Middle frontal gyrus (tissue), 1 donor: ENCODE data around the gene TTLL13.

ENCODE experiments used
- DNase-seq: peaks from one replicate; pipeline ENCODE4 v3.0.0-alpha.2; 2015; ENCODE audit warnings: low spot score; ENCODE audit errors: extremely low spot score

Gene TTLL13

DNA sequence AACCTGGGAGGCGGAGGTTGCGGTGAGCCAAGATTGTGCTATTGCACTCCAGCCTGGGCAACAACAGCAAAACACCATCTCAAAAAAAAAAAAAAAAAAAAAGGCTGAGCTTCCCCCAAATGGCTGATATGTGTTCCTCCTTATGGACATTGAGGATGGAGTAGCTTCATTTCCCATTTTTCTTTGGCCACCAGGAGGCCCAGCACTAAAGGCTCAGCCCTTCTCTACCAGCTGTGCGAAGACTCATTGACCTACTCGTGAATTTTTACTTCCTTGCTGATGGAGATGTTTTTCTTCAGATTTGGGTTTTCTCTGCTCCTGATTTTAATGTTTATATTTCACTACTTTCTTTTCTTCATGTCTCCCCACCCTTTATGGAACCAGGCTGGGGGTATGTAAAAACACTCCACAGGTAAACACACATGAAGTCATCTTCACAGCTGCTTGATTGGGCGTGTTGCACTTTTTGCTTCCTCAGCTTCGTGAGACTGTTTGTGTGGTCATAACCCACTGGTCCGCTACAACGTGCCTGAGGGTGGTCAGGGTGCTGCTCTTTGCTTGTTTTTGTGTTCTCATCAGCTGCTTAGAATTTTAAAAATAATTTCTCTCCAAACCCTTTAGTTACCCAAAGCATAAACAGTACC, 34.7 kb upstream of the TTLL13 start:
- no peak for DNase-seq

DNA sequence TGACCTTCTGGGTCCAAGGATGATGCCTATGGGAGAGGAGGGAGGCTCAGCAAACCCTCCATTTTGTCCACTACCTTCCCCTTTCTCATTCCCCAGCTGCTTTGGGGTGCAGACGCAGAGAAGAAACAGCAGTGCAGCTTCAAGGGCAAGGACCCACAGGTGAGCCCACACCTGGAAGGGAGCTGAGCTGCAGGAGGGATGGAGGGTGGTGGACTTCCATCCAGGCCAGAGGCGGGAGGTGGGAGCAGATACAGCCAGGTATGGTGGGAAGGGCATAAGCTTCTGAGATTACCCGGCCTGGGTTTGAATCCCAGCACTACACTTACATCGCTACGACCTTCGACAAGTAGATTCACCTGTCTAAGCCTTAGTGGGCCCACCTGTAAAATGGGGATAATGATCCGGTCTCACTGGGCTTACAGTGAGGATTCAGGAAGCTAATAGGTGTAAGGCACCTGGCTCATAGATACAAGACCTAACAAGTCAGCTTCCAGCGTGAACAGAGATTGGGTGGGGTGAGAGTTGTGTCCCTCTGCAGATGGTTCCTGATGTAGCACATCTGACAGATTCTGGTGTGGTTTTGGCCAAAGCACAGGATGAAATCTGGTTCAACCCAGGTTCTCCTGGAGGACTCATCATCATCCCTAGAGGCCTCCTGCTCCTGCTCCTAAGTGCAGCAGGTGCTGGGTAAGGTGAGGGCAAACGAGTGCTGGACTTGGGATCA, 31.5 kb upstream of the TTLL13 start:
- DNase-seq, result no peak

DNA sequence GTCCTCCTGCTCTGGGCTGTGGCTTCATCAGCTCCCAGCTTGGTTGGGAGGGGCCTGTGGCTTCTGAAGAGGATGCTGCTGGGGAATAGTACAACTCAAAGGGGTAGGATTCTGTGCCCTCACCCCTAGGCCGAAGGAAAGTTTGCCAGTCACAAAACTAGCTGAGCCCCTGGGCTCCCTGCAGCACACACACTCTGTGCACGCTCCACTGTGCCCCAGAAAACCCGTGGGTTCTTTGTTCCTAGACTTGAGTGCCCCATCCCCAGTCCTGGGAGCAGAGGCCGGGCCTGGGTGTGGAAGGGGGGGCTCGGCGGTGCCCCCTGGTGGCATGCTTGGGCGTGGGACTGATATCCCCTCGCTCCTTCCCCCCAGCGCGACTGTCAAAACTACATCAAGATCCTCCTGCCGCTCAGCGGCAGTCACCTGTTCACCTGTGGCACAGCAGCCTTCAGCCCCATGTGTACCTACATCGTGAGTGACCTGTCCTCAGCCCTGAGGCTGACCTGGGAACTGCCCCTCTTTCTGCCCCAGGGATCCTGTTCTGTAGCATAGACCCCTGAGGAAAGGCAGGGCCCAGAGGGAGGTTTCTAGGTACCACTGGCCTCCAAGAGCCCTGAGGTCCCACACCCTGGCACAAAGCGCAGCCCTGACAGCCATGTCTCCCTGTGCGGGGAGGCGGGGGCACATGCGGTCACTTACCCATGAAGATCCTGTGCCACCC, 29.8 kb upstream of the TTLL13 start:
- DNase-seq, result no peak

DNA sequence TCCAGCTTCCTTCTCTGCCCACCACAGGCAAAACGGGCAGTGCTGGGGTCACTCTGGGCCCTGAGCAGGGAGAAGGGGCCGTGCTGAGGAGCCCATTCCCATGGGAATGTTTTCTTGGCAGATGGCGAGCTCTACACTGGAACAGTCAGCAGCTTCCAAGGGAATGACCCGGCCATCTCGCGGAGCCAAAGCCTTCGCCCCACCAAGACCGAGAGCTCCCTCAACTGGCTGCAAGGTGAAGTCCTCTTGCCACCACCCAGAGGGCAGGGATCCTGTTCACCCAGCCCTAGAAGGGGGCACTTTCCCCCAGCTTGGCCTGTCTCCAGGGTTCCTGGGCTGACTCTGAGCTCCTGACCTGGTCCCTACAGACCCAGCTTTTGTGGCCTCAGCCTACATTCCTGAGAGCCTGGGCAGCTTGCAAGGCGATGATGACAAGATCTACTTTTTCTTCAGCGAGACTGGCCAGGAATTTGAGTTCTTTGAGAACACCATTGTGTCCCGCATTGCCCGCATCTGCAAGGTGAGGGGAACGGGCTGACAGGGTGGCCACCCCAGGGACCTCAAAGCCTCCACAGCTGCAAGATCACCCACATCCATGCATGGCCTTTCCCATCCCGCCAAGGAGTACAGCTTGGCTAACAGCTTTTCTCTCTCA, 28.0 kb upstream of the TTLL13 start:
- peak; percentile 51 for DNase-seq

DNA sequence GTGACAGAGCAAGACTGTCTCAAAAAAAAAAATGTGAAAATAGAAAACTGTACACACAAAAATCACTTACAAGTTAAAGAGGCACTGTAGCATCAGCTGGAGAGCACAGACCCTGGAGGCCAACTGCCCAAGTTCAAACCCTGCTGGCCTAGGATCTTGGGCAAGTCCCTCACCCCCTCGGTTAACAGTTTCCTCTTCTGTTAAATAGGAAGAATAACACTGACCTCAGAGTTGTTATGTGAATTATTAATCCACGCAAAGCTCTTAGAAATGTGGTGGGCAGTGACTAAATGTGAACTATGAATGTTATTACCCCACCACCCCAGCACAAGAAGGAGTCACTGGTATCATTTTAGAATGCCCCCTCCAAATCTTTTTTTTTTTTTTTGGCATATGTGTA, 26.8 kb upstream of the TTLL13 start:
- no peak for DNase-seq

DNA sequence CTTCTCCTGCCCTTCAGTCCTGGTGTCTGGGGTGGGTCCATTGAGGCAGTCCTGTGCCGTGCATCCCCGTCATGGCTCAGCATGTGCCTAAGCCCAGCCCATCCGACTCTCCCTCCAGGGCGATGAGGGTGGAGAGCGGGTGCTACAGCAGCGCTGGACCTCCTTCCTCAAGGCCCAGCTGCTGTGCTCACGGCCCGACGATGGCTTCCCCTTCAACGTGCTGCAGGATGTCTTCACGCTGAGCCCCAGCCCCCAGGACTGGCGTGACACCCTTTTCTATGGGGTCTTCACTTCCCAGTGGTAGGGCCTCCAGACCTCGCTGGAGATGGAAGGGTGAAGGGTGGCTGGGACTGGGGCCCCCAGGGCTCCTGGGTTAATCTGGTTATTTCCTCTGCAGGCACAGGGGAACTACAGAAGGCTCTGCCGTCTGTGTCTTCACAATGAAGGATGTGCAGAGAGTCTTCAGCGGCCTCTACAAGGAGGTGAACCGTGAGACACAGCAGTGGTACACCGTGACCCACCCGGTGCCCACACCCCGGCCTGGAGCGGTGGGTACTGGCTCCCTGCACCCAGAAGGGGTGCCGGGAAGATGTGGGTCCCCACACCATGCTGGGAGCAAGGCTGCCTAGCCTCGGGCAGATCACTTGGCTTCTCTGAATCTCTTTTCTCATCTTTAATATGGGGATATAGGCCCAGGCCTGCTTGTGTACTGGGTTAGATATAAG, 25.8 kb upstream of the TTLL13 start:
- DNase-seq, result no peak

DNA sequence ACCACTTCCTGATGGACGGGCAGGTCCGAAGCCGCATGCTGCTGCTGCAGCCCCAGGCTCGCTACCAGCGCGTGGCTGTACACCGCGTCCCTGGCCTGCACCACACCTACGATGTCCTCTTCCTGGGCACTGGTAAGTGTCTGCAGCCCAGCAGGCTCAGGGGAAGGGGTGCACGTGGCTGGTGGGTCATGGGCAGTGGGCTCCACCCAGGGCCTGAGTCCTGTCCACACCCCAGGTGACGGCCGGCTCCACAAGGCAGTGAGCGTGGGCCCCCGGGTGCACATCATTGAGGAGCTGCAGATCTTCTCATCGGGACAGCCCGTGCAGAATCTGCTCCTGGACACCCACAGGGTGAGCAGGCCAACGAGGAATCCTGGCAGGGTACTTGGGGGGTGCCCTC, 24.3 kb upstream of the TTLL13 start:
- DNase-seq, result no peak

DNA sequence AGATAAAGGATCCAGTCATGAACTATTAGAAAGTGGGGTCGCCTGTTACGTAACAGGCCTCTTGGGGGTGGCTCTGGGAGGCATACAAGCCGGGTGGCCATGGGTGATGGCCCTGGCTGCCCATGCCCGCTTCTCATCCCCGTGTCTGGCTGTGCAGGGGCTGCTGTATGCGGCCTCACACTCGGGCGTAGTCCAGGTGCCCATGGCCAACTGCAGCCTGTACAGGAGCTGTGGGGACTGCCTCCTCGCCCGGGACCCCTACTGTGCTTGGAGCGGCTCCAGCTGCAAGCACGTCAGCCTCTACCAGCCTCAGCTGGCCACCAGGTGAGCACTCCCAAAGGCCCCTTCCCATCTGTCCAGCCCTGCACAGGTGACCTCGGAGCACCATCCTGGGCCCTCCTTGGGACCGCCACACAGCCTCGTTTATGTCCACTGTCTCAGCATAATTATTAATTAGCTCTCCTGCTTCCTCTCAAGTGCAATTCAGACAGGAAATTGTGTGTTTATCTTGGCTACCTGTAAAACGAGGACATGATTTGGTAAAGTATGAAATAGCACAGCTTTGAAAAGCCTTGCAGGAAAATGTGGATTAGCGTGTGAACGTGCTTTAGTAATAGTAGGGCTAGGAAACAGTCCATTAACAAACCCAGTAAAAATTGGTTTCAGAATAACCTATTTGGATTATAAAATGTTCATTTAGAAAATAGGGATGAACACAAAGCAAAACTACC, 23.7 kb upstream of the TTLL13 start:
- DNase-seq, result no peak

DNA sequence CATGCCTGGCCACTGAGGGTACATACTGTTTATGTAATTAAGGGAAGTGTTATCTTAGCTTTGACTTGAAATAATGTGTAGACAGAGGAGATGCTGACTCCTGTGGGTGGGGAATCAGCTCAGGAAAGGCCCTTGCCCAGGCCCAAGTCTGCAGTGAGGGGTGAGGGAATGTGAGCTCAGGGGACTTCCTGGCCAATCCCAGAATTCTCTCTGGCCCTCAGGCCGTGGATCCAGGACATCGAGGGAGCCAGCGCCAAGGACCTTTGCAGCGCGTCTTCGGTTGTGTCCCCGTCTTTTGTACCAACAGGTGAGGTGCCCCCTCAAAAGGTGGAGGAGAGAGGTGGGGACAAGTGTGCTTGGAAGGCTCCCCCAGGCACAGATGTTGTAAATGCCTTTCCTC, 22.0 kb upstream of the TTLL13 start:
- no peak for DNase-seq

DNA sequence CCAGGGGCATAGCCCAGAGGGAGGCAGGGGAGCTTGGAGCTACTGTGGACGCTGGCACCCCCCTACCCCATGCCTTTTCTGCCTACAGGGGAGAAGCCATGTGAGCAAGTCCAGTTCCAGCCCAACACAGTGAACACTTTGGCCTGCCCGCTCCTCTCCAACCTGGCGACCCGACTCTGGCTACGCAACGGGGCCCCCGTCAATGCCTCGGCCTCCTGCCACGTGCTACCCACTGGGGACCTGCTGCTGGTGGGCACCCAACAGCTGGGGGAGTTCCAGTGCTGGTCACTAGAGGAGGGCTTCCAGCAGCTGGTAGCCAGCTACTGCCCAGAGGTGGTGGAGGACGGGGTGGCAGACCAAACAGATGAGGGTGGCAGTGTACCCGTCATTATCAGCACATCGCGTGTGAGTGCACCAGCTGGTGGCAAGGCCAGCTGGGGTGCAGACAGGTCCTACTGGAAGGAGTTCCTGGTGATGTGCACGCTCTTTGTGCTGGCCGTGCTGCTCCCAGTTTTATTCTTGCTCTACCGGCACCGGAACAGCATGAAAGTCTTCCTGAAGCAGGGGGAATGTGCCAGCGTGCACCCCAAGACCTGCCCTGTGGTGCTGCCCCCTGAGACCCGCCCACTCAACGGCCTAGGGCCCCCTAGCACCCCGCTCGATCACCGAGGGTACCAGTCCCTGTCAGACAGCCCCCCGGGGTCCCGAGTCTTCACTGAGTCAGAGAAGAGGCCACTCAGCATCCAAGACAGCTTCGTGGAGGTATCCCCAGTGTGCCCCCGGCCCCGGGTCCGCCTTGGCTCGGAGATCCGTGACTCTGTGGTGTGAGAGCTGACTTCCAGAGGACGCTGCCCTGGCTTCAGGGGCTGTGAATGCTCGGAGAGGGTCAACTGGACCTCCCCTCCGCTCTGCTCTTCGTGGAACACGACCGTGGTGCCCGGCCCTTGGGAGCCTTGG, 21.3 kb upstream of the TTLL13 start:
- DNase-seq, result no peak

DNA sequence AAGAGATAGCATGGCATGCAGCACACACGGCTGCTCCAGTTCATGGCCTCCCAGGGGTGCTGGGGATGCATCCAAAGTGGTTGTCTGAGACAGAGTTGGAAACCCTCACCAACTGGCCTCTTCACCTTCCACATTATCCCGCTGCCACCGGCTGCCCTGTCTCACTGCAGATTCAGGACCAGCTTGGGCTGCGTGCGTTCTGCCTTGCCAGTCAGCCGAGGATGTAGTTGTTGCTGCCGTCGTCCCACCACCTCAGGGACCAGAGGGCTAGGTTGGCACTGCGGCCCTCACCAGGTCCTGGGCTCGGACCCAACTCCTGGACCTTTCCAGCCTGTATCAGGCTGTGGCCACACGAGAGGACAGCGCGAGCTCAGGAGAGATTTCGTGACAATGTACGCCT, 20.4 kb upstream of the TTLL13 start:
- DNase-seq, result no peak

DNA sequence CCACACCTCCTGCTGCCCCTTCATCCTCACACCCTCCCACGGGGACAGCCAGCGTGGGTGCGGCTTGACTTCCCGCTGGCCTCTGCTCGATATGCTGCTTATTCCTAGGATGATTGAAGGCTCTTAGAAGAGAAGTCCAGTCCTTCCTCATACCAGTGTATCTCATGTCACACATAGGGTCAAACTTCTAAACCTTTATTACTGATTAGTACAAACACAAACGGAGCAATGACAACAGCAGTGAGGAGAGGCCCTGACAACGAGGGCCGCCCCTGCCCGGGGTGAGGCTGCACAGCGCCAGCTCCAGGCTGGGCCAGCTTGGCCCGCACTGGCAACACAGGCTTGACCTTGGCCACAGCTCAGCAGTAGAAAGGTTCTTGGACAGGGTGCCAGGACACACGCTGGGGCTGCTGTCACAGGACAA, 19.3 kb upstream of the TTLL13 start:
- no peak for DNase-seq

DNA sequence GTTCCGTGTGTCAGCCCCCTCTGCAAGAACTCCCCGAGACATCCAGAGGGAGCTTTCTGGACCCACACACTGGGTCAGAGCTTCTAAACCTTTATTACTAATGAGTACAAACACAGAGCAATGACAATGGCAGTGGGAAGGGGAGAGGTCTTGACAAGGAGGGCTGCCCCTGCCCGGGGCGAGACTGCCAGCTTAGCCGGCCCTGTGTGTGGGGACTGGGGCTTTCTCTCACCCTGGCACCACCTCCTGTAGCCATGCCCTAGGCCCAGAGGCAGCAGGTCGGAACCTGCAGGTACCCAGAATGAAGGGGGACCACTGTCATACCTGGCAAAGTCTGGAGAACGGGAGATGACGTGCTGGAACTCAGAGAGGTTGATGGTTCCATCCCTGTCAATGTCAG, 18.7 kb upstream of the TTLL13 start:
- DNase-seq, result no peak

DNA sequence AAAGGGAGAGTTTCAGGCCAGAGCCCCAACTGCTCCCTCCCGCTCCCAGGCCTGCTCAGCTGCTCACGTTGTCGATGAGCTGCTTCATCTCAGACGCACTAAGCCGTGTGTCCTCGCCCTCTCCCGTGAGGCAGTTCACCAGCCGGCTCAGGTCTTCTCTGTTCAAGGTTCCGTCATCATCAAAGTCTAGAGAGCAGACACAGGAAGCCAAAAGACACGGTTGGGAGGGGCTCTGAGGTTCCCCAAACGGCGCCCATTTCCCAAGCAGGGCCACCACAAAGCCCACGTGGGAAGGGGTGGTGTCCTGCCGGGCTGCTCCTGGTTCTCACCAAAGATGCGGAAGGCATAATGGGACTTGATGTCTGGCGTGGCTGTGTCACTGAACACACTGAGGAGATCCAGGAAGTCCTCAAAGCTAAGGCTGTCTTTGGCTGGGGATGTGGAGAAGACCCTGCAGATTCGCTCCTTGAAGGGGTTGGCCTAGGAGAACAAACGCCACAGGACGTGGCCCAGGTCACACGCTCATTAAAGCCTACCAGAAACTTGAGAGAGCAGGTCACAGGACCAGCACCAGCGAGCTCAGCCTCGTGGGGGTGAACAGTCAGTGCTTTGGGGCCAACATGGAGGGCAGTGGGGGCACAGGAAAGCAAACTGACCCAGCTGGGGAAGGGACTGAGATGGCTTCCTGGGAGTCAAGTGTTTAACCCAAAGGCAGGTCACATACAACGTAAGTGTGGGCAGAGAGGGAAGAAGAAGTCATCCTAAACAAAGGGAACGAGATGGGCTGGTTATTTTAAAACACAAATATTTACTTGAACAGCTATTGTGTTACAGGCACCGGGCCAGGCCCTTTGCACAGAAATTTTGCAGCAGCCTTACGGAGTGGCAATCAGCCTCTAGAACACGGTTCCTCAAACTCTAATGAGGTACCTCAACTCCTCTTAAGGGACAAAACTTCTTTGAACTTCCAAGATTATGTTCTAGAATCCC, 18.0 kb upstream of the TTLL13 start:
- no peak for DNase-seq

DNA sequence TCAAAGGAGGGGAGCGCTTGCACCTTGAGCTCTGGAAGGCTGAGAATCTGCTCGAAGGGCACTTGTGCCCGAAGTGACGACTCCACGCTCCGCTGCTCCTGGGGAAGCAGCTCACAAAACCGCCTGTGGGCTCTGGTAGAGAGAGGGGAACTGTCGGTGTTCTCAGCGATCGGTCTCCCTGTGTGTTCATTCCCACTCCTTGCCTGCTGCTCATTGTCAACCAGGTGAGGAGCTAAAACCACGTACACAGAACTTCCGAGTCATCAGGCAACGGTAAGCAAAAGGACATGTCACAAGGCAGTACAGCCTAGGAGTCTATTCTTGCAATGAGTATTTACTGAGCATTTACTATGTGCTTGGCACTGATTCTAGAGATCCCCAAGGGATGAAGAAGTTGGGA, 17.2 kb upstream of the TTLL13 start:
- DNase-seq, result no peak

DNA sequence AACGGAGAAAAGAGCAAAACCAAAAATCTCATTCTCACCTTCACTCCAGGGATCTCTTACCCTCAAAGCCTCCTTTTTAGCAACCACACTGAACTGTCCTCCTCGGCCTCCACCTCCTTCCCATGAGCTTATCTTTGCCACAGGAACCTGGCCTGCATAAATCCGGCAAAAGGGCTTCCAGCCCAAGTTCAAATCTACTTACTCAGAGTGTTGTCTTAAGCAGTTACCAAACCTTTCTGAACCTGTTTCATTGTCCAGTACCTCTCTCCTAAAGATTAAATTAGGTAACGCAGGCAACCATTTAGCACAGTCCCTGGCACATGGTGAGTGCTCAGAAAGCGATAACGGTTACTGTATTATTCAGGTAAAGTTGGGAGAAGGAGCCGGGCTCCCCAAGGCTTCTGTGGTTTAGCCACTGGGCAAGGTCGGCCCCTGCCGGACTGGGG, 16.4 kb upstream of the TTLL13 start:
- no peak for DNase-seq

DNA sequence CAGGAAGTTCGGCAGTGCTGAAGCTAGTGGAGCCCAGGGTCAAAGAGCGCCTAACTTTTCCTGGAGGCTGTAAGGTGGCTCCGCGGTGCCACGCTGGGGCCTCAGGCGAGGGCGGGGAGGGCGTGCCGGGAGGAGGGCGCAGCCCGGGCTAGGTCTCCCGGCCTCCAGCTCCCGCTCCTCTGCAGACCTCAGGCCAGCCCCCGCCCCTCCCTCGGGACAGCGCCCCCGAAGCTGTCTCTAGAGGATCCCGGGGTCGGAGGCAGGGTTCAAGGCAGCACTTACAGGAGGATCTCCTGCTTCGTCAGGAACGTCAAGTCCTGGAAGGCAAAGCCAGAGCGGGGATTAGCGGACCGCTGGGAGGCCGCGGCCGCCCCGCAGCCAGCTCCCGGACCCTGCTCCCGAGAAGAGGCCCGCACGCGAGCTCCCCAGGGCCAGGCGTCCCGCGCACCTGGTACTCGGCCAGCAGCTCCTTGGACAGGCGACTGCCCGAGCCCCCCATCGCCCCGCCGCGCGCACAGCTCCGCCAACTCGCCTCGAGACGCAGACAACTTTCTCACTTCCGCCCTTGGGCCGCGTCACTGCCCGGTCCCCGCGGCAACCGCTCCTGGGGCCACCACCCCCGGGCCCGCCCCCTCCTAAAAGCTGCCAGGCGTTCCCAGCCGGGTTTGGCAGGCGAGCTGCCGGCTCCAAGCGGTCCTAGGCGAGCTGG, 15.8 kb upstream of the TTLL13 start, which contains the start of gene CIB1:
Gene CIB1 (minus strand): TSS at position 555 of the 709 bp plus-strand sequence. CDS start 56 bp downstream, at position 499.
- no peak for DNase-seq
